HG03442 (cell line): ENCODE results near the gene ZDHHC14.

Source experiments
- ATAC-seq: cut with Tn5 transposase; IDR thresholded peaks from one replicate; pipeline ENCODE4 v1.9.1; 2021; ENCODE audit warnings: mild to moderate bottlenecking, moderate library complexity; ENCODE audit not compliant: unreplicated experiment

ZDHHC14 gene

DNA sequence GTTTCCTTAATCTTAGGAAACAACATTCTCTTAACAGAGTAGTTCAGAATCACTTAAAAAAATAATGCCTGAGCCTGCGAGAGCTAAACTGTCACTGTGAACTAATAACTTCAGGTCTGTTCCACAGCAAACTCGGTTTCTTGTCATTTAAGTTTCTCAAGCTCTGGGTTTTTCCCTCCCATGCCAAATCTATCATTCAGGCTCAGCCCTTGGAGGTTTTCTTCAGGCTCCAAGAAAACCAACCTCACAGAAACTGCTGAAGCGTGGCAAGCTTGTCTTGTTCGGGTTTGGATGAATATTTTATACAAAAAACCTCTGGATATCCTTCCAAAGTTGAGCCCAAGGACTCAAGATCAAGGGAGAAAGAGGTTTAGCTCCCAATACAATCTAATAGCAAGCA, 342.4 kb downstream of the ZDHHC14 start:
- ATAC-seq: no peak

DNA sequence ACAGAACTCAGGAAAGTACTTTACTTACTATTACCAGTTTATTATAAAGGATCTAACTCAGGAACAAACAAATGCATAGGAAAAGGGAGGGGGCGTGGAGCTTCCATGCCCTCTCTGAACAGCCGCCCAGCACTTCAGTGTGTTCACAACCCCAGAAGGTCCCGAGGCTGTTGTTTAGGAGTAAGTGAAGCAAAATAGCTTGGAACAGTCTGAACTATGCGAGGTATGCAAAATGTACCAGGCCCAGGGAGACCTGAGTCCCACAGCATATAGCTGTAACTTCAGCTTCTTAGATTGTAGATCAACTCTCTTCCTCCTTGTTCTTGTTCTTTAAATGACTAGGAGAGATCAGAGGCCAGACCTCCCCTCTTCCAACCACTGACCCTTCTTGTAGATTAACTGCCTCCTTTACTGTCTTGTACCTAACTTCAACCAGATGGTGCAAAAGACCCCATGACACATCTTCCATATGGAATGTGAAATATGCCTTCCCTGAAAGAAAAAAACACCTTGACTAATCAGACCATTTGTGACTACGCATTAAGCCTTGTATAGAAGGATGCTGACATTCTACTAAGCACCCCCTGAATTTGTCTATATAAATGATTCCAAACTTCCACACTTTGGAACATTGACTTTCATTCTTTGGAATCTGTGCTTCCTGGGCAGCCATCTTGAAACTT, 343.3 kb downstream of the ZDHHC14 start:
- ATAC-seq: no peak

DNA sequence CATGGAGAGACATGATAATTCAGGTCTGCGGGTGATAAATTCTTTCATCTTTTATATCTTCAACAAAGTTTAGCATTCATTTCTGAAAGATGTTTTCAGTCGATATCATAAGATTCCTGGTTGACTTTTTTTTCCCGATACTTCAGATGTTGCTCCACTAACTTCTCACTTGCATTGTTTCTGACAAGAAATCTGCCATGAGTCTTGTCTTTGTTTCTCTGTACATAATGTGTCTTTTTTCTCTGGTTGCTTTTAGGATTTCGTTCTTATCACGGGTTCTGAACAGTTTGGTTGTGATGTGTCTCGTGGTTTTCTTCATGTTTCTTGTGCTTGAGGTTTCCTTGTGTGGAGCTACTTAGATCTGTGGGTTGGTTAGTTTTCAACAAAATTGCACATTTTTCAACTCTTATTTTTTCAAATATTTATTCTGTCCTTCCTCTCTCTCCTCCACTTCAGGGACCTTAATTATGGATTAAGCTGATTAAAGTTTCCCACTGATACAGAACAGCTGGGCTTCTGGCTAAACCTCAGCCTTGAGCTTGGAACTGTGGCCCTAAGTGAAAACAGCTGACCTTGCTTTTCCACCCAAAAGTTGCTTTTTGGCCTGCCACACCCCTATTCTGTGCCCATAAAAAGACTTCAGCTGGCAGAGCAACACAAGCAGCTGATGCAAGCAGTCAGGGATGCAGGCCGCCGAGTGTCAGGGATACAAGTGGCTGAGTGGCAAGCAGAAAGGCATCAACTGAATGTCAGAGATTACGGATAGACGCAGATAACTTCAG, 344.2 kb downstream of the ZDHHC14 start:
- no peak for ATAC-seq

DNA sequence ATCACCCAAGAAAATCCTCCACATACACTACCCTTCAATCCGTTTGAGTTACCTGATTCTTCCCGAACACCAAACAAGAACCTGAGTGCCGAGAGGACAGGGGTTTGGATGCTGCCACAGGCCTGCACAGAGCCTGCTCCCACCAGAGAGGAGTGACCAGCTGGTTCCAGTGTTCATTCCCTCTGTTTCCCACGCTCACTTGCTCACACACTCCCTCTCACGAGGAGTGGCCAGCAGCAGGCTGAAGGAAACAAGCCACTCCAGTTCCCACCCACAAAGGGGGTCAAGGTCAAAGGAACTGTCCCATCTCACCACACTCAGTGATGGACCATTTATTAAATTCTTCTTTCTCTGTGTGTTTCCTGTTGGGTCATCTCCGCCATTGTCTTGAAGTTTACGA, 344.8 kb downstream of the ZDHHC14 start:
- ATAC-seq: no peak

DNA sequence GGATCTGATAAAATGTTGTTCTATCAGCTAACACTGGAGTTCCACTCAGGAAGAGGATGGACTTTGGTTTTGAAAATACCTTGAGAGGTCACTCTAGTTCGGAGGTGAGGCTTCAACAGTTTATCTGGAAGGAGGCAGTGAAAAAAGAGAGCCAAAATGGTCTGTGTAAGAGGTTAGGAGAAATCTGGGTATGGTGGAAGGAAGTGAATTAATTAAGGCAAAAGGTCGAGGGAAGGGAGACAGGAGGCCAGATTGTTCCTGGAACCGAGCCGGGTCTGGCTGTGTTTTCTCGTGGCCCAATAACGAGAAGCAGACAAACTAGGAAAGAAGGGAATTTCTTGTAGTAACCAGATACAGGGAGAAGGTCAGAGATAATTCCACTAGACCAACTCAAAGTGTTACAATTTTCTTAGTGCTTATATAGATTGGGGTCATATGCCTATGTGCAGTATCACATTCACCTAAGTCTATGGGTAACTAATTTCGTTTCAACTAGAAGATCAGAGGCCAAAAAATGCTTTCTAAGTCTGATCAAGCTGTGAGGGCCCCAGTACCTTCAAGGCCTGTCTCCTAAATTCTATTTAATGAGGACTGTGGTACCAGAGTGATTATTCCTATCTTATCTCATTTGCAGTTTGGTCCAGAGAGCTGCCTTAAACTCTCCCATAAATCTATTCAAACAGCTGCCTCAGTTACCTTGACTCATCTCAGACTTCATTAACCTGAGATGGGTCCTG, 346.1 kb downstream of the ZDHHC14 start:
- ATAC-seq: no peak
